Measurements from ENCODE around the gene TMPRSS12. TPM values are rescaled to one million over a fixed set of nuclear protein-coding genes. Genes with fewer than 3 reads are reported as not detected.
"Not testable (repeated sequence)": the region's sequence is repeated elsewhere in the genome, so short reads cannot be mapped to it uniquely, and the experiment has no call there.

The TMPRSS12 gene
- total RNA-seq, 1 experiment from 2014 or later, result not detected

DNA sequence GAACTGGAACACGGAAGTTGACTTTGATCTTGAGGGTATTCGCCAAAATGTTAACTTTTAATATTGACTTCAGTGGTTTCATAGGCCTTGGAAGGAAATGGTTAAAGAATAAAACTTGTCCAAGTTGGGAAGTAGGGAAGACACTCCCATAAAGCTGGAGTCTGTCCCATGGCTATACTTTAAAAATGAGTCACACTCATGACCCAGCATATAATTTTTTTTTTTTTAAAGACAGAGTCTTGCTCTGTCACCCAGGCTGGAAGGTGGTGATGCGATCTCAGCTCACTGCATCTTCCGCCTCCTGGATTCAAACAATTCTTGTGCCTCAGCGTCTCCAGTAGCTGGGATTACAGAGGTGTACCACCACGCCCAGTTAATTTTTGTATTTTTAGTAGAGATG lies 19.6 kb downstream of the TMPRSS12 start:
- BruUV-seq (replicated peaks), result no TSS peak
- Histone ChIP-seq H3K9me3 (ENCODE audit: low read depth, low read length, poor library complexity, severe bottlenecking) (peaks cover 7% of the 10 kb centered on the region), H3K4me3 (ENCODE audit: low read depth, low read length, poor library complexity, severe bottlenecking) (no peak overlapping the region), H3K4me1 (ENCODE audit: insufficient read depth, low read length, poor library complexity, severe bottlenecking) (no peaks in the 10 kb centered on the region), H3K27me3 (replicated peaks; ENCODE audit: insufficient read depth, low read depth, low read length, poor library complexity) (no peaks in the 10 kb centered on the region), H3K27ac (ENCODE audit: low read depth, low read length, poor library complexity, severe bottlenecking) (no peak overlapping the region), H3K36me3 (ENCODE audit: insufficient read depth, low read length, poor library complexity, severe bottlenecking) (no peaks in the 10 kb centered on the region)
- POLR2A ChIA-PET (ENCODE audit: low non-redundant PET), result interaction anchor here (0.5 kb wide), 1 partner anchor 26 kb away, joined by 3 read pairs; no protein-coding TSS in a partner anchor
- intact Hi-C loops (cut with micrococcal nuclease; ENCODE audit: unreplicated experiment), result no loop called here
- TF ChIP-seq EZH2 (IDR thresholded peaks at IDR 0.05; ENCODE audit: borderline replicate concordance, low read depth, low read length, poor library complexity, severe bottlenecking), result no peak
- TF ChIP-seq, protein P1, sequence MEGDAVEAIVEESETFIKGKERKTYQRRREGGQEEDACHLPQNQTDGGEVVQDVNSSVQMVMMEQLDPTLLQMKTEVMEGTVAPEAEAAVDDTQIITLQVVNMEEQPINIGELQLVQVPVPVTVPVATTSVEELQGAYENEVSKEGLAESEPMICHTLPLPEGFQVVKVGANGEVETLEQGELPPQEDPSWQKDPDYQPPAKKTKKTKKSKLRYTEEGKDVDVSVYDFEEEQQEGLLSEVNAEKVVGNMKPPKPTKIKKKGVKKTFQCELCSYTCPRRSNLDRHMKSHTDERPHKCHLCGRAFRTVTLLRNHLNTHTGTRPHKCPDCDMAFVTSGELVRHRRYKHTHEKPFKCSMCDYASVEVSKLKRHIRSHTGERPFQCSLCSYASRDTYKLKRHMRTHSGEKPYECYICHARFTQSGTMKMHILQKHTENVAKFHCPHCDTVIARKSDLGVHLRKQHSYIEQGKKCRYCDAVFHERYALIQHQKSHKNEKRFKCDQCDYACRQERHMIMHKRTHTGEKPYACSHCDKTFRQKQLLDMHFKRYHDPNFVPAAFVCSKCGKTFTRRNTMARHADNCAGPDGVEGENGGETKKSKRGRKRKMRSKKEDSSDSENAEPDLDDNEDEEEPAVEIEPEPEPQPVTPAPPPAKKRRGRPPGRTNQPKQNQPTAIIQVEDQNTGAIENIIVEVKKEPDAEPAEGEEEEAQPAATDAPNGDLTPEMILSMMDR (conservative IDR thresholded peaks at IDR 0.05; ENCODE audit: low read depth, low read length), result no peak
- DNase-seq (ENCODE audit: low spot score), result no peak
- CTCF ChIA-PET, result no interaction called here

- TF ChIP-seq EZH2 (IDR thresholded peaks at IDR 0.05; ENCODE audit: borderline replicate concordance, low read depth, low read length, poor library complexity, severe bottlenecking), result no peak
- TF ChIP-seq, protein P1 (conservative IDR thresholded peaks at IDR 0.05; ENCODE audit: low read depth, low read length), result no peak
- intact Hi-C loops (cut with micrococcal nuclease; ENCODE audit: unreplicated experiment), result no loop called here
- POLR2A ChIA-PET (ENCODE audit: low non-redundant PET), result no interaction called here
- Histone ChIP-seq H3K9me3 (ENCODE audit: low read depth, low read length, poor library complexity, severe bottlenecking) (peaks cover 7% of the 10 kb centered on the region), H3K27me3 (replicated peaks; ENCODE audit: insufficient read depth, low read depth, low read length, poor library complexity) (no peaks in the 10 kb centered on the region), H3K4me1 (ENCODE audit: insufficient read depth, low read length, poor library complexity, severe bottlenecking) (no peaks in the 10 kb centered on the region), H3K36me3 (ENCODE audit: insufficient read depth, low read length, poor library complexity, severe bottlenecking) (no peaks in the 10 kb centered on the region), H3K4me3 (ENCODE audit: low read depth, low read length, poor library complexity, severe bottlenecking) (no peak overlapping the region), H3K27ac (ENCODE audit: low read depth, low read length, poor library complexity, severe bottlenecking) (no peak overlapping the region)
- CTCF ChIA-PET, result no interaction called here
- no TSS peak for BruUV-seq (replicated peaks)
- no peak for DNase-seq (ENCODE audit: low spot score)
These were observed 22.5 kb downstream of the TMPRSS12 start for GRCh38 chr12:50865266-50865665.

DNA sequence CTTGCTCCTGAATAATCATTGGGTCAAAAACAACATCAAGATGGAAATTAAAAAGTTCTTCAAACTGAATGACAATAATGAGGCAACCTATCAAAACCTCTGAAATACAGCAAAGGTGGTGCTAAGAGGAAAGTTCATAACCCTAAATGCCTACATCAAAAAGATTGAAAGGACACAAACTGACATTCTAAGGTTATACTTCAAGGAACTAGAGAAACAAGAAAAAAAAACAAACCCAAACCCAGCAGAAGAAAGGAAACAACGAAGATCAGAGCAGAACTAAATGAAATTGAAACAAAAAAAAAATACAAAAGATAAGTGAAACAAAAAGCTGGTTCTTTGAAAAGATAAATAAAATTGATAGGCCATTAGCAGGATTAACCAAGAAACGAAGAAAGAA lies 26.2 kb downstream of the TMPRSS12 start:
- intact Hi-C loops (cut with micrococcal nuclease; ENCODE audit: unreplicated experiment); H3K4me3 ChIP-seq (ENCODE audit: low read depth, low read length, poor library complexity, severe bottlenecking); DNase-seq (ENCODE audit: low spot score); H3K36me3 ChIP-seq (ENCODE audit: insufficient read depth, low read length, poor library complexity, severe bottlenecking); POLR2A ChIA-PET (ENCODE audit: low non-redundant PET); H3K27me3 ChIP-seq (replicated peaks; ENCODE audit: insufficient read depth, low read depth, low read length, poor library complexity); H3K27ac ChIP-seq (ENCODE audit: low read depth, low read length, poor library complexity, severe bottlenecking); BruUV-seq (replicated peaks); CTCF ChIA-PET; H3K4me1 ChIP-seq (ENCODE audit: insufficient read depth, low read length, poor library complexity, severe bottlenecking); H3K9me3 ChIP-seq (ENCODE audit: low read depth, low read length, poor library complexity, severe bottlenecking): not testable (repeated sequence)

- Histone ChIP-seq H3K36me3 (ENCODE audit: insufficient read depth, low read length, poor library complexity, severe bottlenecking) (no peaks in the 10 kb centered on the region), H3K4me1 (ENCODE audit: insufficient read depth, low read length, poor library complexity, severe bottlenecking) (no peaks in the 10 kb centered on the region), H3K9me3 (ENCODE audit: low read depth, low read length, poor library complexity, severe bottlenecking) (peaks cover 8% of the 10 kb centered on the region), H3K27ac (ENCODE audit: low read depth, low read length, poor library complexity, severe bottlenecking) (no peak overlapping the region), H3K27me3 (replicated peaks; ENCODE audit: insufficient read depth, low read depth, low read length, poor library complexity) (no peaks in the 10 kb centered on the region), H3K4me3 (ENCODE audit: low read depth, low read length, poor library complexity, severe bottlenecking) (no peak overlapping the region)
- no peak for DNase-seq (ENCODE audit: low spot score)
- intact Hi-C loops (cut with micrococcal nuclease; ENCODE audit: unreplicated experiment), result no loop called here
- TF ChIP-seq, protein P1 (conservative IDR thresholded peaks at IDR 0.05; ENCODE audit: low read depth, low read length), result no peak
- TF ChIP-seq EZH2 (IDR thresholded peaks at IDR 0.05; ENCODE audit: borderline replicate concordance, low read depth, low read length, poor library complexity, severe bottlenecking), result no peak
- BruUV-seq (replicated peaks), result no TSS peak
- ChIA-PET POLR2A (ENCODE audit: low non-redundant PET) (no interaction called here), CTCF (no interaction called here)
These were observed 39.8 kb downstream of the TMPRSS12 start for GRCh38 chr12:50882563-50882962.
